GM12872 (cell line): ENCODE measurements around the gene PLN.

ENCODE experiments used
- TF ChIP-seq, protein P1 (sequence below): IDR thresholded peaks from 3 replicates; pipeline ENCODE4 v1.5.1; 2011; ENCODE audit warnings: low read depth, mild to moderate bottlenecking, low read length, moderate library complexity; ENCODE audit not compliant: insufficient read depth

PLN gene

DNA sequence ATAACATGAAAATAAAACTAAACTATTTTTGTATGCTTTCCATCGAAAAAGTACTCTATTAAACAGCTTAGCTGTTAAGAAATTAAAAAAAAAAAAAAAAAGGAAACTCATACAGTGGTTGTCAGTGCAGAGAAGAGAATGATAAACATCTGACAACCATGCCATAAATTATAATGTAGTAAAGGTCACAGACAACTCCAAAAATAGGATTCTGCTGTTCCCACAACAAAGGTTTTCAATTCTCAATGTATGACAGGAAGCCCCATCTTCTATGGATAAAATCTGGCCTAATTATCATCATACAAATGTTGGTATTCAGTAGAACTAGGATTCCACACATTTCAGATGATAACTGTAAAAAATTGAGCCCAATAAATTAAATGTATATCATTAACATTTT, 5.0 kb downstream of the PLN start:
- TF ChIP-seq, protein P1, sequence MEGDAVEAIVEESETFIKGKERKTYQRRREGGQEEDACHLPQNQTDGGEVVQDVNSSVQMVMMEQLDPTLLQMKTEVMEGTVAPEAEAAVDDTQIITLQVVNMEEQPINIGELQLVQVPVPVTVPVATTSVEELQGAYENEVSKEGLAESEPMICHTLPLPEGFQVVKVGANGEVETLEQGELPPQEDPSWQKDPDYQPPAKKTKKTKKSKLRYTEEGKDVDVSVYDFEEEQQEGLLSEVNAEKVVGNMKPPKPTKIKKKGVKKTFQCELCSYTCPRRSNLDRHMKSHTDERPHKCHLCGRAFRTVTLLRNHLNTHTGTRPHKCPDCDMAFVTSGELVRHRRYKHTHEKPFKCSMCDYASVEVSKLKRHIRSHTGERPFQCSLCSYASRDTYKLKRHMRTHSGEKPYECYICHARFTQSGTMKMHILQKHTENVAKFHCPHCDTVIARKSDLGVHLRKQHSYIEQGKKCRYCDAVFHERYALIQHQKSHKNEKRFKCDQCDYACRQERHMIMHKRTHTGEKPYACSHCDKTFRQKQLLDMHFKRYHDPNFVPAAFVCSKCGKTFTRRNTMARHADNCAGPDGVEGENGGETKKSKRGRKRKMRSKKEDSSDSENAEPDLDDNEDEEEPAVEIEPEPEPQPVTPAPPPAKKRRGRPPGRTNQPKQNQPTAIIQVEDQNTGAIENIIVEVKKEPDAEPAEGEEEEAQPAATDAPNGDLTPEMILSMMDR: no peak

DNA sequence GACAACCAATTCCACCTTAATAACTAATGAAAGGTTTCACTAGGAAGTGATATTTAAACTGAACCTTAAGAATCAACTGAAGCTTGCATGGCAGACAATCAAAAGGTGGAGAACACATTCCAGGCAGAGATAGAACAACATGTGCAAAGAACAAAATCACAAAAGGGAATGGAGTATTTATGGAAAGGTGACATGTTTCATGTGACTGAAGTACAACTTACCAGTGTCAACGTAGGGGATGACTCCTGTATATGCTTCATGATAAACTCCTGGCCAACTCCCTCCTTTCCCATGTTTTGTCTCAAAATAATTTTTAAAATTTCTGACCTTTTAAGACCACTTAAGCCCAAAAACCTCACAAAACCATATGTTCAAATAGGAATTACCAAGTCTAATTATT, 6.6 kb downstream of the PLN start:
- TF ChIP-seq, protein P1: no peak

DNA sequence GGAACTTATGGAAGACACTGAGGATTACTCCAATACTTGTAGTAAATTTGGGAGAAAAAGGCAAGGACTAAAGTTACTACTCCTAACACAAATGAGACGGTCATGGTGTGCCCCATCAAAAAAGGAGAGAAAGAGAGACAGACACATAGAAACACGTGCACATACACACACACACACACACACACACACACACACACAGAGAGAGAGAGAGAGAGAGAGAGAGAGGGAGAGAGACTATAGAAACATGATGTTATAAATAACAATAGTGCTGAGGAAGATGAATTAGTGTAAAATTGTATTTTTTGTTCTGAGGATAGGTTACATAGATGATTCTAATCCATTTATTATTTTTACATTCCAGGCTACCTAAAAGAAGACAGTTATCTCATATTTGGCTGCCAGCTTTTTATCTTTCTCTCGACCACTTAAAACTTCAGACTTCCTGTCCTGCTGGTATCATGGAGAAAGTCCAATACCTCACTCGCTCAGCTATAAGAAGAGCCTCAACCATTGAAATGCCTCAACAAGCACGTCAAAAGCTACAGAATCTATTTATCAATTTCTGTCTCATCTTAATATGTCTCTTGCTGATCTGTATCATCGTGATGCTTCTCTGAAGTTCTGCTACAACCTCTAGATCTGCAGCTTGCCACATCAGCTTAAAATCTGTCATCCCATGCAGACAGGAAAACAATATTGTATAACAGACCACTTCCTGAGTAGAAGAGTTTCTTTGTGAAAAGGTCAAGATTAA, 10.5 kb downstream of the PLN start:
- TF ChIP-seq, protein P1: no peak

DNA sequence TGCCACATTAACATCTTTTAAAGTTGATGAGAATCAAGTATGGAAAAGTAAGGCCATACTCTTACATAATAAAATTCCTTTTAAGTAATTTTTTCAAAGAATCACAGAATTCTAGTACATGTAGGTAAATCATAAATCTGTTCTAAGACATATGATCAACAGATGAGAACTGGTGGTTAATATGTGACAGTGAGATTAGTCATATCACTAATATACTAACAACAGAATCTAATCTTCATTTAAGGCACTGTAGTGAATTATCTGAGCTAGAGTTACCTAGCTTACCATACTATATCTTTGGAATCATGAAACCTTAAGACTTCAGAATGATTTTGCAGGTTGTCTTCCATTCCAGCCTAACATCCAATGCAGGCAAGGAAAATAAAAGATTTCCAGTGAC, 11.6 kb downstream of the PLN start:
- TF ChIP-seq, protein P1: no peak

GRCh38 chr6:118562248-118562647, 14.2 kb downstream of the PLN start:
- TF ChIP-seq, protein P1: no peak

- TF ChIP-seq, protein P1: no peak
Observed at GRCh38 chr6:118562959-118563358, 14.9 kb downstream of the PLN start.

- TF ChIP-seq, protein P1: peak; percentile 75
Observed at GRCh38 chr6:118565311-118565960, 17.3 kb downstream of the PLN start.
